ENCODE results near the gene CRYZL1.

CRYZL1 gene

GRCh38 chr21:33558777-33559421 lies 82.6 kb downstream of the CRYZL1 start:
- DNase-seq: no peak

GRCh38 chr21:33557447-33557846 lies 84.1 kb downstream of the CRYZL1 start:
- no peak for DNase-seq

GRCh38 chr21:33554982-33555344 lies 86.6 kb downstream of the CRYZL1 start:
- no peak for DNase-seq

- DNase-seq: no peak
These were observed 87.1 kb downstream of the CRYZL1 start for GRCh38 chr21:33554236-33554981.

GRCh38 chr21:33552999-33553598 lies 88.4 kb downstream of the CRYZL1 start:
- DNase-seq: no peak

GRCh38 chr21:33552093-33552998 lies 89.2 kb downstream of the CRYZL1 start:
- DNase-seq: no peak

- no peak for DNase-seq
These were observed 89.9 kb downstream of the CRYZL1 start for GRCh38 chr21:33551664-33552063.

GRCh38 chr21:33550772-33551660 lies 90.5 kb downstream of the CRYZL1 start:
- no peak for DNase-seq

- DNase-seq: no peak
These were observed 91.4 kb downstream of the CRYZL1 start for GRCh38 chr21:33549848-33550771.

- no peak for DNase-seq
These were observed 95.5 kb downstream of the CRYZL1 start for GRCh38 chr21:33546086-33546485.

GRCh38 chr21:33544451-33545195 lies 96.9 kb downstream of the CRYZL1 start:
- DNase-seq: no peak

GRCh38 chr21:33543505-33544129 lies 97.9 kb downstream of the CRYZL1 start:
- peak in 2 of 5 donors; percentile 53 to 74 for DNase-seq

- peak; percentile 96 to 99 (median 98) for DNase-seq
These were observed 98.7 kb downstream of the CRYZL1 start, which contains the start of gene SON for GRCh38 chr21:33542640-33543504. Gene SON (plus strand): TSS chr21:33543038. CDS start chr21:33543093, 55 bp downstream.

GRCh38 chr21:33541756-33542639 lies 99.5 kb downstream of the CRYZL1 start, which contains the start of gene GART:
Gene GART (minus strand): TSS chr21:33542117. CDS start chr21:33539315, 2,802 bp downstream.
- peak; percentile 67 to 83 (median 77) for DNase-seq

- DNase-seq: peak in 1 of 5 donors; percentile 33
These were observed 100.3 kb downstream of the CRYZL1 start for GRCh38 chr21:33541105-33541711.

GRCh38 chr21:33540711-33541104 lies 100.8 kb downstream of the CRYZL1 start:
- no peak for DNase-seq

- no peak for DNase-seq
These were observed 101.9 kb downstream of the CRYZL1 start for GRCh38 chr21:33539616-33540015.
